Lung (tissue), 12 donors: ENCODE results near the gene NAPB. TPM values are rescaled to one million over a fixed set of nuclear protein-coding genes. Genes with fewer than 3 reads are reported as not detected.

Source experiments
- ATAC-seq: fragments of 200-7000 bp; cut with Tn5 transposase; one replicate; pipeline ENCODE4 v1.9.1; 2020; ENCODE audit warnings: moderate number of reproducible peaks; ENCODE audit not compliant: insufficient read depth, low FRiP score
- DNase-seq, 3 donors: peaks; one replicate each; pipeline ENCODE4 v3.0.0-alpha.2; 2013 to 2017
- H3K27ac ChIP-seq, 2 donors: one replicate each; pipeline ENCODE4 v1.5.1; 2013; ENCODE audit warnings: mild to moderate bottlenecking in 2 of 2, moderate library complexity in 2 of 2, control low read depth in 1 of 2, inconsistent platforms in 1 of 2, low read depth in 1 of 2, low read length in 1 of 2
- H3K27me3 ChIP-seq, 3 donors: one replicate each; pipeline ENCODE4 v1.5.1; 2013; ENCODE audit warnings: low read length in 2 of 3; ENCODE audit not compliant: control insufficient read depth in 3 of 3, insufficient read depth in 3 of 3
- H3K36me3 ChIP-seq, 4 donors: one replicate each; pipeline ENCODE4 v1.5.1; 2013; ENCODE audit warnings: low read length in 4 of 4, mild to moderate bottlenecking in 1 of 4, moderate library complexity in 1 of 4; ENCODE audit not compliant: control insufficient read depth in 4 of 4, insufficient read depth in 4 of 4
- H3K4me1 ChIP-seq, 5 donors: one replicate each; pipeline ENCODE4 v1.5.1; 2013; ENCODE audit warnings: low read length in 5 of 5, mild to moderate bottlenecking in 2 of 5, moderate library complexity in 1 of 5; ENCODE audit not compliant: control insufficient read depth in 5 of 5, insufficient read depth in 5 of 5
- H3K4me3 ChIP-seq: one replicate; pipeline ENCODE4 v1.5.1; 2013; ENCODE audit warnings: mild to moderate bottlenecking, control low read depth, moderate library complexity
- H3K9ac ChIP-seq, 2 donors: one replicate each; pipeline ENCODE4 v1.5.1; 2013; ENCODE audit warnings: low read length in 2 of 2, control low read depth in 1 of 2; ENCODE audit not compliant: insufficient read depth in 1 of 2
- H3K9me3 ChIP-seq, 4 donors: one replicate each; pipeline ENCODE4 v1.5.1; 2013; ENCODE audit warnings: low read length in 3 of 4, mild to moderate bottlenecking in 1 of 4, moderate library complexity in 1 of 4; ENCODE audit not compliant: control insufficient read depth in 4 of 4, insufficient read depth in 3 of 4
- WGBS, 2 donors: extraction: QIAGEN DNeasy Blood & Tissue Kit; methylation state at CpG; one replicate each; pipeline ENCODE4 v1.1.7; 2013; 5-methylcytosine and 5-hydroxymethylcytosine counted together
- polyA plus RNA-seq, 2 donors: library from polyadenylated mRNA; stranded (reverse); fragments of 200-250 nt; gene quantifications; one replicate each; pipeline ENCODE4 v1.2.1, GENCODE V29; 2013
- total RNA-seq, 2 donors: library from RNA; depleted of rRNA in 1 of 2; stranded (reverse); fragments of >200 nt in 1 of 2; gene quantifications; one replicate each; pipeline ENCODE4 v1.2.1, GENCODE V29; 2014 to 2021
- TF ChIP-seq, protein P1 (sequence below): IDR thresholded peaks from 2 replicates; pipeline ENCODE4 v1.5.1; 2012; ENCODE audit warnings: mild to moderate bottlenecking; ENCODE audit errors: control extremely low read depth, extremely low read depth
- donor health status: control.
- donor health status: control.
- donor health status: Bipolar disorder and iron deficiency.
- donor health status: healthy.
- donor health status: DM: yes; HTN: yes; CAD: no.

NAPB gene
- total and polyA plus RNA-seq, 4 donors, result 4.4 to 45.7 (median 6.9) TPM

DNA sequence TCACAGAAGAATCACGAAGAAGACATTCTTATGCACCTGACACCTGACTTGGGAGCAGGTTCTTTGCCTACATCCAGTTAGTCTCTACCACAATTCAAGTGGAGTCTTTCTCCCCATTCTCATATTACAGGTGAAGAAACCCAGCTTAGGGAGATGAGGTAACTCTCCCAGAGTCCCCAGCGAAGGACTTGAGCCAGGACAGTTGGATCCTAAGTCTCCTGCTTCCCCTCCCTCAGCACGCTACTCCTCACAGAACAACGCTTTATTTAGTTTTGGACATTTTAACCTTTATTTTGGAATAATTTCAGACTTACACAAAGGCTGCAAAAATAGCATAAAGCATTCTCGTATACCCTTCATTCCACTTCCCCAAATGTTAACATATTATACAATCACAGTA is 17.4 kb upstream of the NAPB start:
- WGBS, 2 donors, result 63 to 84% methylated on average over 5 of the region's 5 CpGs
- DNase-seq, result no peak

DNA sequence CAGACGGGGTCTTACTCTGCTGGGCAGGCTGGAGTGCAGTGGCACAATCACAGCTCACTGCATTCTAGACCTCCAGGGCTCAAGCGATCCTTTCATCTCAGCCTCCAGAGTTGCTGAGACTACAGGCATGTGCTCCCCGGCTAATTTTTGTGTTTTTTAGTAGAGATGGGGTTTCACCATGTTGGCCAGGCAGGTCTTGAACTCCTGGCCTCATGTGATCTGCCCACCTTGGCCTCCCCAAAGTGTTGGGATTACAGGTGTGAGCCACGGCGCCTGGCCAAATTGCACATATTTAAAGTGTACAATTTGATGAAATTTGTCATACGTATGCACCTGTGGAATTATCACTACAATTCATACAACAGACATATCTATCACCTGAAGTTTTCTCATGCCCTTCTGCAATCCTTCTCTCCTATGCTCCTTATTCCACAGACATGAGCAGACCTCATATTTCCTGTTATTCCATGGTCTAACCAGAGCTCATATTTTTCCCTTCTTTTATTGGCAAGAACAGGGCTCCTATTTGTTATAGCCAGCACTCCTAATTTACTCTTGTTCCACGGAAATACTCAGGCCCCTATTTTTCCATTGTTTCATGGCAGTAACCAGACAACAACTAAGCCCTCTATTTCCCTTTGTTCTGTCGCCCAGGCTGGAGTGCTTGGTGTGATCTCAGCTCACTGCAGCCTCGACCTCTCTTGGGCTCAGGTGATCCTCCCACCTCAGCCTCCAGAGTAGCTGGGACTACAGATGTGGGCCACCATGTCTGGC is 16.0 kb upstream of the NAPB start:
- Histone ChIP-seq H3K27ac (no peak overlapping the region), H3K36me3 (no peaks in the 10 kb centered on the region), H3K27me3 (no peaks in the 10 kb centered on the region), H3K9me3 (peaks cover 0 to 2% (median 0%) of the 10 kb centered on the region in 4 donors), H3K4me1 (peaks cover 0 to 12% (median 2%) of the 10 kb centered on the region in 5 donors), H3K4me3 (no peak overlapping the region), H3K9ac (no peak overlapping the region)
- no peak for ATAC-seq
- WGBS, 2 donors, result 88 to 93% methylated on average over 9 of the region's 9 CpGs
- no peak for DNase-seq
- TF ChIP-seq, protein P1, sequence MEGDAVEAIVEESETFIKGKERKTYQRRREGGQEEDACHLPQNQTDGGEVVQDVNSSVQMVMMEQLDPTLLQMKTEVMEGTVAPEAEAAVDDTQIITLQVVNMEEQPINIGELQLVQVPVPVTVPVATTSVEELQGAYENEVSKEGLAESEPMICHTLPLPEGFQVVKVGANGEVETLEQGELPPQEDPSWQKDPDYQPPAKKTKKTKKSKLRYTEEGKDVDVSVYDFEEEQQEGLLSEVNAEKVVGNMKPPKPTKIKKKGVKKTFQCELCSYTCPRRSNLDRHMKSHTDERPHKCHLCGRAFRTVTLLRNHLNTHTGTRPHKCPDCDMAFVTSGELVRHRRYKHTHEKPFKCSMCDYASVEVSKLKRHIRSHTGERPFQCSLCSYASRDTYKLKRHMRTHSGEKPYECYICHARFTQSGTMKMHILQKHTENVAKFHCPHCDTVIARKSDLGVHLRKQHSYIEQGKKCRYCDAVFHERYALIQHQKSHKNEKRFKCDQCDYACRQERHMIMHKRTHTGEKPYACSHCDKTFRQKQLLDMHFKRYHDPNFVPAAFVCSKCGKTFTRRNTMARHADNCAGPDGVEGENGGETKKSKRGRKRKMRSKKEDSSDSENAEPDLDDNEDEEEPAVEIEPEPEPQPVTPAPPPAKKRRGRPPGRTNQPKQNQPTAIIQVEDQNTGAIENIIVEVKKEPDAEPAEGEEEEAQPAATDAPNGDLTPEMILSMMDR, result no peak

More for the DNA sequence above, 17.4 kb upstream of the NAPB start:
- no peaks in the 10 kb centered on the region for H3K27me3 ChIP-seq
- peaks cover 0 to 2% (median 0%) of the 10 kb centered on the region in 4 donors for H3K9me3 ChIP-seq
- no peak overlapping the region for H3K9ac ChIP-seq
- no peak overlapping the region for H3K27ac ChIP-seq
- H3K4me3 ChIP-seq, result no peak overlapping the region
- H3K36me3 ChIP-seq, result no peaks in the 10 kb centered on the region
- ATAC-seq, result no peak
- H3K4me1 ChIP-seq, result peaks cover 0 to 12% (median 2%) of the 10 kb centered on the region in 5 donors
- TF ChIP-seq, protein P1, result no peak

DNA sequence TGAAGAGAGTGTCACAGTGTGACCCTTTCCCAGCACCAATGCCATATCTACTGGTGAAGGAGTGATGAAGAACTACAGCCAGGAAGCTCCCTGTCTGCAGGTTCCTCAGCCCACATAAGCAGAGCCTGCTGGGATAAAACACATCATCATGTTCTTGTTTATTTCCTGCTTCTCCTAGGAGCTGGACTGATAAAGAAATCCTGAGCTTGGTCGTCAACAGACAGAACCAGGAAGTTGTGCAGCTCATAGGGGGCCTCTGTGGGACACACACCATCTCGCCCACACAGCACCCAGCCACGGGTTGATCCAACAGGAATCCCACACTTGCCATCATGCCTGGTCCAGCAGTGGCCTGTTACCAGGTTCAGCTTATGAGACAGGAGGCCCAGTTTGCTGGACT is 15.4 kb upstream of the NAPB start:
- TF ChIP-seq, protein P1, result no peak
- Histone ChIP-seq H3K27me3 (no peaks in the 10 kb centered on the region), H3K4me3 (no peak overlapping the region), H3K9ac (peak overlapping the region in 1 of 2 donors; percentile 7), H3K27ac (no peak overlapping the region), H3K4me1 (peaks cover 0 to 12% (median 2%) of the 10 kb centered on the region in 5 donors), H3K36me3 (no peaks in the 10 kb centered on the region), H3K9me3 (peaks cover 0 to 2% (median 0%) of the 10 kb centered on the region in 4 donors)
- WGBS, 2 donors, result 32 to 42% methylated on average over 3 of the region's 3 CpGs
- DNase-seq, result peak in 2 of 3 donors; percentile 60 to 61
- ATAC-seq, result no peak
